OCI-LY7 (cell line): Measurements from ENCODE around the gene CNNM4.

Experiments used
- CTCF ChIP-seq: fragments of 200-600 bp; sonication (generic); conservative IDR thresholded peaks from 2 replicates; pipeline ENCODE4 v1.5.1; 2014; ENCODE audit warnings: mild to moderate bottlenecking, antibody characterized with exemption, low read length, moderate library complexity, mixed read lengths
- EZH2phosphoT487 ChIP-seq: fragments of 200-600 bp; sonication (generic); IDR thresholded peaks from 2 replicates; pipeline ENCODE4 v1.6.1; 2018; ENCODE audit warnings: low read depth, borderline replicate concordance, mild to moderate bottlenecking, mixed run types, antibody characterized with exemption, low read length, moderate library complexity, mixed read lengths

- TF ChIP-seq CTCF (no peak), EZH2phosphoT487 (no peak)
Measured at GRCh38 chr2:96788442-96789244, 27.9 kb downstream of the CNNM4 start.
